Measurements from ENCODE around the gene OTOG. TPM values are rescaled to one million over a fixed set of nuclear protein-coding genes. Genes with fewer than 3 reads are reported as not detected.
A peak's percentile ranks its signal among the peaks of the same experiment; 100 is the strongest.

OTOG gene
- total RNA-seq, 2 experiments from 2014 or later, result not detected

GRCh38 chr11:17595526-17596309 is 48.7 kb downstream of the OTOG start:
- DNase-seq, result peak in 2 of 14 experiments; percentile 1 to 19
- POLR2A ChIA-PET, result no interaction called here
- H3K36me3 Mint-ChIP-seq (ENCODE audit: low read depth), result no peaks in the 10 kb centered on the region
- no peak for ATAC-seq (ENCODE audit: poor library complexity)
- no peaks in the 10 kb centered on the region for H3K4me1 ChIP-seq (ENCODE audit: insufficient read depth, low read length)
- intact Hi-C loops (cut with DNase I, micrococcal nuclease), result no loop called here
- peaks cover 0 to 8% of the 10 kb centered on the region in 2 experiments for H3K27me3 ChIP-seq (ENCODE audit: control insufficient read depth in 1 of 2, insufficient read depth in 2 of 2, low read length in 2 of 2)
- H3K4me1 Mint-ChIP-seq (ENCODE audit: low read depth), result no peaks in the 10 kb centered on the region
- H3K9me3 ChIP-seq (ENCODE audit: control insufficient read depth in 1 of 2, insufficient read depth in 1 of 2, low read length in 2 of 2), result peaks cover 0 to 9% of the 10 kb centered on the region in 2 experiments
- no peak overlapping the region for H3K4me3 Mint-ChIP-seq
- CTCF ChIA-PET, result no interaction called here
- no peaks in the 10 kb centered on the region for H3K36me3 ChIP-seq (ENCODE audit: insufficient read depth, low read length)
- no peak for TF ChIP-seq CTCF (IDR thresholded peaks at IDR 0.05)
- H3K4me3 ChIP-seq (ENCODE audit: low read length), result no peak overlapping the region
- peaks cover 19% of the 10 kb centered on the region for H3K27me3 Mint-ChIP-seq
- H3K27ac Mint-ChIP-seq, result no peak overlapping the region
- H3K9me3 Mint-ChIP-seq, result peaks cover 4% of the 10 kb centered on the region
- no peak overlapping the region for H3K27ac ChIP-seq (ENCODE audit: low read depth in 1 of 2, low read length in 2 of 2)

- no peak for TF ChIP-seq CTCF (IDR thresholded peaks at IDR 0.05)
- ChIA-PET POLR2A (no interaction called here), CTCF (no interaction called here)
- H3K4me1 Mint-ChIP-seq (ENCODE audit: low read depth), result no peaks in the 10 kb centered on the region
- Histone ChIP-seq H3K36me3 (ENCODE audit: insufficient read depth, low read length) (no peaks in the 10 kb centered on the region), H3K4me3 (ENCODE audit: low read length) (no peak overlapping the region), H3K9me3 (ENCODE audit: control insufficient read depth in 1 of 2, insufficient read depth in 1 of 2, low read length in 2 of 2) (peaks cover 0 to 9% of the 10 kb centered on the region in 2 experiments), H3K27me3 (ENCODE audit: control insufficient read depth in 1 of 2, insufficient read depth in 2 of 2, low read length in 2 of 2) (peaks cover 0 to 8% of the 10 kb centered on the region in 2 experiments), H3K27ac (ENCODE audit: low read depth in 1 of 2, low read length in 2 of 2) (no peak overlapping the region), H3K4me1 (ENCODE audit: insufficient read depth, low read length) (no peaks in the 10 kb centered on the region)
- no peaks in the 10 kb centered on the region for H3K36me3 Mint-ChIP-seq (ENCODE audit: low read depth)
- H3K4me3 Mint-ChIP-seq, result no peak overlapping the region
- no peak for ATAC-seq (ENCODE audit: poor library complexity)
- peaks cover 4% of the 10 kb centered on the region for H3K9me3 Mint-ChIP-seq
- peaks cover 18% of the 10 kb centered on the region for H3K27me3 Mint-ChIP-seq
- no peak overlapping the region for H3K27ac Mint-ChIP-seq
- DNase-seq, result peak in 2 of 14 experiments; percentile 1 to 16
- intact Hi-C loops (cut with DNase I, micrococcal nuclease), result no loop called here
These were observed 49.2 kb downstream of the OTOG start for GRCh38 chr11:17596310-17596669.

GRCh38 chr11:17596711-17597110 is 49.7 kb downstream of the OTOG start:
- POLR2A ChIA-PET, result no interaction called here
- H3K4me1 ChIP-seq (ENCODE audit: insufficient read depth, low read length), result no peaks in the 10 kb centered on the region
- H3K27me3 ChIP-seq (ENCODE audit: control insufficient read depth in 1 of 2, insufficient read depth in 2 of 2, low read length in 2 of 2), result peaks cover 0 to 8% of the 10 kb centered on the region in 2 experiments
- Mint-ChIP-seq H3K4me1 (ENCODE audit: low read depth) (no peaks in the 10 kb centered on the region), H3K36me3 (ENCODE audit: low read depth) (no peaks in the 10 kb centered on the region), H3K27ac (no peak overlapping the region), H3K9me3 (peaks cover 4% of the 10 kb centered on the region), H3K27me3 (peaks cover 14% of the 10 kb centered on the region), H3K4me3 (no peak overlapping the region)
- no peak overlapping the region for H3K4me3 ChIP-seq (ENCODE audit: low read length)
- peaks cover 0 to 9% of the 10 kb centered on the region in 2 experiments for H3K9me3 ChIP-seq (ENCODE audit: control insufficient read depth in 1 of 2, insufficient read depth in 1 of 2, low read length in 2 of 2)
- no peak for ATAC-seq (ENCODE audit: poor library complexity)
- no peak overlapping the region for H3K27ac ChIP-seq (ENCODE audit: low read depth in 1 of 2, low read length in 2 of 2)
- no peaks in the 10 kb centered on the region for H3K36me3 ChIP-seq (ENCODE audit: insufficient read depth, low read length)
- peak in 2 of 14 experiments; percentile 1 to 21 for DNase-seq
- CTCF ChIA-PET, result no interaction called here
- intact Hi-C loops (cut with DNase I, micrococcal nuclease), result no loop called here
- no peak for TF ChIP-seq CTCF (IDR thresholded peaks at IDR 0.05)
